Measurements from ENCODE around the gene KRT10. TPM values are rescaled to one million over a fixed set of nuclear protein-coding genes. Genes with fewer than 3 reads are reported as not detected.

KRT10 gene
- total RNA-seq, 1 donor from 2014 or later: 37.5 TPM

DNA sequence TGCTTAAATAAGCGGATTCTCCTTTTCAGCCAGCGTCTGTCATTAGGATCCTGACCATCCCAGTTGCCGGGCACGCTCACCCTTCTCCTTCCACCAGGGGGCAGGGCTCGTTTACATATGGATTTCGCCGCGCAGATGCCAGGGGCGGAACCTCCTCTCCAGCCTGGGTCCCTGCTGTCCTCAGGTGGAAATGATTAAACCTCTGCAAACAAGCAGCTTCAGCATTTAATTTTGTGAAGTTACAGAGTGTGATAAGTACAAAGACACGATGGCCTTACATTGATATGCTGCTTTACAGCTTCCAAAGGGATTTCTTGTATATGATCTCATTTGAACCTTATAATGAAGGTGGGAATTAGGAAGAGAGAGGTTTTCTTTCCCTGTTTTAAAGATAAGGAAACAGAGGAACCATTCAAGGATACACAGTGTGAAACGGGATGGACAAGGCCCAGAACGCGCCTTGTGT is 18.8 kb downstream of the KRT10 start:
- no peak overlapping the region for H3K4me3 Mint-ChIP-seq (ENCODE audit: low read depth)
- no peaks in the 10 kb centered on the region for H3K36me3 Mint-ChIP-seq (ENCODE audit: insufficient read depth)
- H3K27ac Mint-ChIP-seq: peak overlapping the region; percentile 85
- peaks cover 31% of the 10 kb centered on the region for H3K27me3 Mint-ChIP-seq
- peaks cover 2% of the 10 kb centered on the region for H3K4me1 Mint-ChIP-seq (ENCODE audit: low read depth)
- DNase-seq (ENCODE audit: low spot score, unreplicated experiment): peak; percentile 80
- H3K9me3 Mint-ChIP-seq (ENCODE audit: low read depth): no peaks in the 10 kb centered on the region
- TF ChIP-seq, protein P1, sequence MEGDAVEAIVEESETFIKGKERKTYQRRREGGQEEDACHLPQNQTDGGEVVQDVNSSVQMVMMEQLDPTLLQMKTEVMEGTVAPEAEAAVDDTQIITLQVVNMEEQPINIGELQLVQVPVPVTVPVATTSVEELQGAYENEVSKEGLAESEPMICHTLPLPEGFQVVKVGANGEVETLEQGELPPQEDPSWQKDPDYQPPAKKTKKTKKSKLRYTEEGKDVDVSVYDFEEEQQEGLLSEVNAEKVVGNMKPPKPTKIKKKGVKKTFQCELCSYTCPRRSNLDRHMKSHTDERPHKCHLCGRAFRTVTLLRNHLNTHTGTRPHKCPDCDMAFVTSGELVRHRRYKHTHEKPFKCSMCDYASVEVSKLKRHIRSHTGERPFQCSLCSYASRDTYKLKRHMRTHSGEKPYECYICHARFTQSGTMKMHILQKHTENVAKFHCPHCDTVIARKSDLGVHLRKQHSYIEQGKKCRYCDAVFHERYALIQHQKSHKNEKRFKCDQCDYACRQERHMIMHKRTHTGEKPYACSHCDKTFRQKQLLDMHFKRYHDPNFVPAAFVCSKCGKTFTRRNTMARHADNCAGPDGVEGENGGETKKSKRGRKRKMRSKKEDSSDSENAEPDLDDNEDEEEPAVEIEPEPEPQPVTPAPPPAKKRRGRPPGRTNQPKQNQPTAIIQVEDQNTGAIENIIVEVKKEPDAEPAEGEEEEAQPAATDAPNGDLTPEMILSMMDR (IDR thresholded peaks at IDR 0.05; ENCODE audit: unreplicated experiment): peak; percentile 97

- DNase-seq (ENCODE audit: low spot score, unreplicated experiment): no peak
- H3K27me3 Mint-ChIP-seq: peaks cover 16% of the 10 kb centered on the region
- no peaks in the 10 kb centered on the region for H3K36me3 Mint-ChIP-seq (ENCODE audit: insufficient read depth)
- no peak overlapping the region for H3K4me3 Mint-ChIP-seq (ENCODE audit: low read depth)
- no peaks in the 10 kb centered on the region for H3K9me3 Mint-ChIP-seq (ENCODE audit: low read depth)
- no peak overlapping the region for H3K27ac Mint-ChIP-seq
- TF ChIP-seq, protein P1 (IDR thresholded peaks at IDR 0.05; ENCODE audit: unreplicated experiment): no peak
- H3K4me1 Mint-ChIP-seq (ENCODE audit: low read depth): peaks cover 2% of the 10 kb centered on the region
Observed at GRCh38 chr17:40801157-40801556, 21.3 kb downstream of the KRT10 start.

- Mint-ChIP-seq H3K9me3 (ENCODE audit: low read depth) (no peaks in the 10 kb centered on the region), H3K36me3 (ENCODE audit: insufficient read depth) (no peaks in the 10 kb centered on the region), H3K27ac (no peak overlapping the region), H3K4me1 (ENCODE audit: low read depth) (peaks cover 2% of the 10 kb centered on the region), H3K4me3 (ENCODE audit: low read depth) (no peak overlapping the region), H3K27me3 (peaks cover 14% of the 10 kb centered on the region)
- no peak for DNase-seq (ENCODE audit: low spot score, unreplicated experiment)
- TF ChIP-seq, protein P1 (IDR thresholded peaks at IDR 0.05; ENCODE audit: unreplicated experiment): no peak
Observed at GRCh38 chr17:40800381-40800780, 22.0 kb downstream of the KRT10 start.

DNA sequence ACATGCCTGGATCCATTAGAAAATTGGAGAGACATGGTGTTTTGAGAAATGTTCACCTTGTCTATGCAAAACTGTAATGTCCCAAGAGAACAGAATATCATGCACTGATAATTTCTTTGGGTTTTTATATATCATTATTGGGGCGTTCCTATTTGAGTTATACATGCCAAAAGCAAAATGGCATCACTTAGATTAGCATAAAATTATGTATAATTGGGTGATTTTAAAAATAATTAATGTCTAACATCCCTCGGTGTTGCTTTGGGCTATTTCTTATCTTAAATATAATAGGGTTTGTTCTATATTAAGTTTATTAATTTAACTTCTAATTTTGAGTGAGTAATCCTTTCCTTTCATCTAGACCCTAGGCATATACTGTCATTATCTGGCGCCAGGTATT is 22.6 kb downstream of the KRT10 start, which contains the start of gene KRT28:
Gene KRT28, minus strand, starts transcription at position 101 of the 400 bp plus-strand sequence. Its CDS starts 66 bp downstream, at position 35.
- no peak for DNase-seq (ENCODE audit: low spot score, unreplicated experiment)
- TF ChIP-seq, protein P1 (IDR thresholded peaks at IDR 0.05; ENCODE audit: unreplicated experiment): no peak
- Mint-ChIP-seq H3K36me3 (ENCODE audit: insufficient read depth) (no peaks in the 10 kb centered on the region), H3K4me1 (ENCODE audit: low read depth) (peaks cover 2% of the 10 kb centered on the region), H3K27ac (no peak within 1 kb of the TSS), H3K9me3 (ENCODE audit: low read depth) (no peaks in the 10 kb centered on the region), H3K27me3 (peaks cover 14% of the 10 kb centered on the region), H3K4me3 (ENCODE audit: low read depth) (no peak within 1 kb of the TSS)

DNA sequence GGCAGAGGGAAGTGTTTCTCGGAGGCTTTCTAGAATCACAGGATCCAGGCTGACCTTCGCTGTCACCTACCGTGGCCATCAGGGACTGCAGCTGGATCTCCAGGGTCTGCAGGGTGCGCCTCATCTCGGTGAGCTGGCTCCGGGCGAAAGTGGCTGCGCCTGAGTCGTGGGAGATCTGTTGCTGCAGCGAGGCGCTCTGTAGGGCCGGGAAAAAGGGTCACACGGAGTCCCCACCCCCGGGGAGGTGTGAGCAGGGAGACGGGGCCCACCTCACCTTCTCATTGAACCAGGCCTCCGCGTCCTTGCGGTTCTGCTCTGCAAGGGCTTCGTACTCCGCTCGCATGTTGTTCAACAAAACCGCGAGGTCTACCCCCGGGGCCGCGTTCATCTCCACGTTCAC is 25.6 kb downstream of the KRT10 start:
- H3K4me1 Mint-ChIP-seq (ENCODE audit: low read depth): no peaks in the 10 kb centered on the region
- DNase-seq (ENCODE audit: low spot score, unreplicated experiment): no peak
- no peaks in the 10 kb centered on the region for H3K36me3 Mint-ChIP-seq (ENCODE audit: insufficient read depth)
- no peak overlapping the region for H3K27ac Mint-ChIP-seq
- H3K27me3 Mint-ChIP-seq: peaks cover 24% of the 10 kb centered on the region
- no peaks in the 10 kb centered on the region for H3K9me3 Mint-ChIP-seq (ENCODE audit: low read depth)
- no peak overlapping the region for H3K4me3 Mint-ChIP-seq (ENCODE audit: low read depth)
- TF ChIP-seq, protein P1 (IDR thresholded peaks at IDR 0.05; ENCODE audit: unreplicated experiment): no peak

Data from progenitor cell of endocrine pancreas (in vitro differentiated cells).